ENCODE results near the gene INSR. TPM values are rescaled to one million over a fixed set of nuclear protein-coding genes. Genes with fewer than 3 reads are reported as not detected.

Gene INSR
- polyA plus RNA-seq, 1 of the 3 experiments (the other 2 are of a cell fraction), result 3.6 TPM

DNA sequence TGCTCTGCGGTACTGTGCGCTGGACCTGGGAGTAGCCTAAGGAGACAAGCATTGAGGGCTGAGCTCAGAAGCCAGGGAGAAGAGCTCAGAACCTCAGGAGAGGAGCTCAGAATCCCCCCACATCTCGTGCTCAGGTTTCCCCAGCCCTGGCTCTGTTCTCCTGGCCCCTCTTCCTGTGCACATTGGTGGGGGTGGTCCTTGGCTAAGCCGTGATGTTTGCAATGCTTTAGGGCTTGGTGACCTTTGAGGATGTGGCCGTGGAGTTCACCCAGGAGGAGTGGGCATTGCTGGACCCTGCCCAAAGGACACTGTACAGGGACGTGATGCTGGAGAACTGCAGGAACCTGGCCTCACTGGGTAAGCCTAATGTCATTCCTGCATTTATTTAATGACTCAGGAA is 218.1 kb downstream of the INSR start:
- Histone ChIP-seq H3K36me3 (replicated peaks in 1 of 2; ENCODE audit: control insufficient read depth in 1 of 2, insufficient read depth in 2 of 2, low read length in 1 of 2) (peaks cover 67 to 93% of the 10 kb centered on the region in 2 experiments), H3K4me2 (no peak overlapping the region), H3K27me3 (ENCODE audit: insufficient read depth) (no peaks in the 10 kb centered on the region), H4K20me1 (ENCODE audit: insufficient read depth) (no peaks in the 10 kb centered on the region), H3K79me2 (ENCODE audit: insufficient read depth) (peaks cover 3% of the 10 kb centered on the region), H3K9me2 (no peaks in the 10 kb centered on the region), H3K9ac (no peak overlapping the region), H3K27ac (ENCODE audit: low read depth in 2 of 2, low read length in 1 of 2) (no peak overlapping the region), H3K4me1 (ENCODE audit: control insufficient read depth in 1 of 2, insufficient read depth in 2 of 2, low read depth in 1 of 2, low read length in 1 of 2) (no peaks in the 10 kb centered on the region), H3K4me3 (ENCODE audit: low read depth in 2 of 2, low read length in 1 of 2) (no peak overlapping the region; a peak in 1 of 4 replicates), H3K9me3 (peaks cover 22% of the 10 kb centered on the region), H2AFZ (ENCODE audit: low read depth) (no peak overlapping the region), H3F3A (replicated peaks; ENCODE audit: insufficient read depth) (peaks cover 19% of the 10 kb centered on the region)
- 97% methylated on average over 5 of the region's 6 CpGs for WGBS (ENCODE audit: low lambda C conversion rate)
- POLR2A ChIA-PET, result no interaction called here
- DNase-seq, result no peak
- TF ChIP-seq FOXJ3 (CRISPR knock-in tag; IDR thresholded peaks at IDR 0.05), result no peak
- no peak for TF ChIP-seq FOSL2 (IDR thresholded peaks at IDR 0.05; ENCODE audit: borderline replicate concordance, low read depth)
- no peak for TF ChIP-seq GABPA (IDR thresholded peaks at IDR 0.05; ENCODE audit: low read depth)
- no peak for TF ChIP-seq ELF1 (IDR thresholded peaks at IDR 0.05)
- TF ChIP-seq TEAD4 (IDR thresholded peaks at IDR 0.05; ENCODE audit: borderline replicate concordance, insufficient read depth), result no peak
- no peak for TF ChIP-seq EP300 (IDR thresholded peaks at IDR 0.05; ENCODE audit: borderline replicate concordance in 1 of 2, low read depth in 1 of 2, low read length in 1 of 2)
- no peak for TF ChIP-seq MXI1 (IDR thresholded peaks at IDR 0.05; ENCODE audit: low read depth, low read length)
- TF ChIP-seq CHD2 (IDR thresholded peaks at IDR 0.05; ENCODE audit: low read length, partially characterized antibody), result no peak
- TF ChIP-seq JUND (IDR thresholded peaks at IDR 0.05), result no peak
- no peak for TF ChIP-seq RCOR1 (IDR thresholded peaks at IDR 0.05; ENCODE audit: low read length)
- no peak for TF ChIP-seq POLR2AphosphoS5 (IDR thresholded peaks at IDR 0.05; ENCODE audit: low read depth, low read length)
- TF ChIP-seq GATA2 (CRISPR knock-in tag; IDR thresholded peaks at IDR 0.05), result no peak
- TF ChIP-seq FOXM1 (IDR thresholded peaks at IDR 0.05; ENCODE audit: low read depth), result no peak
- CTCF ChIA-PET, result no interaction called here

GRCh38 chr19:7074705-7075282 is 219.4 kb downstream of the INSR start:
- peaks cover 16% of the 10 kb centered on the region for H3K79me2 ChIP-seq (ENCODE audit: insufficient read depth)
- CTCF ChIA-PET, result no interaction called here
- H2AFZ ChIP-seq (ENCODE audit: low read depth), result no peak overlapping the region
- no peak overlapping the region for H3K4me2 ChIP-seq
- no peak overlapping the region for H3K9ac ChIP-seq
- H3K9me3 ChIP-seq, result peaks cover 16% of the 10 kb centered on the region
- POLR2A ChIA-PET, result no interaction called here
- no peak overlapping the region for H3K4me3 ChIP-seq (ENCODE audit: low read depth in 2 of 2, low read length in 1 of 2)
- WGBS (ENCODE audit: low lambda C conversion rate), result 97% methylated on average over 29 of the region's 29 CpGs
- DNase-seq, result no peak
- no peaks in the 10 kb centered on the region for H4K20me1 ChIP-seq (ENCODE audit: insufficient read depth)
- H3K36me3 ChIP-seq (replicated peaks in 1 of 2; ENCODE audit: control insufficient read depth in 1 of 2, insufficient read depth in 2 of 2, low read length in 1 of 2), result peaks cover 58 to 90% of the 10 kb centered on the region in 2 experiments
- H3K27me3 ChIP-seq (ENCODE audit: insufficient read depth), result no peaks in the 10 kb centered on the region
- no peak overlapping the region for H3K27ac ChIP-seq (ENCODE audit: low read depth in 2 of 2, low read length in 1 of 2)
- no peaks in the 10 kb centered on the region for H3K9me2 ChIP-seq
- H3K4me1 ChIP-seq (ENCODE audit: control insufficient read depth in 1 of 2, insufficient read depth in 2 of 2, low read depth in 1 of 2, low read length in 1 of 2), result peaks cover 3 to 4% of the 10 kb centered on the region in 2 experiments; a peak in 2 of 4 replicates
- no peak for TF ChIP-seq RAD21 (IDR thresholded peaks at IDR 0.05; ENCODE audit: low read length)
- TF ChIP-seq PBX3 (IDR thresholded peaks at IDR 0.05), result no peak
- peaks cover 19% of the 10 kb centered on the region for H3F3A ChIP-seq (replicated peaks; ENCODE audit: insufficient read depth)
